ENCODE results near the gene SLC4A2.

SLC4A2 gene

GRCh38 chr7:151122276-151122675 is 62.9 kb downstream of the SLC4A2 start:
- Histone ChIP-seq H3K27ac (ENCODE audit: low read depth, low read length) (no peak overlapping the region), H3K36me3 (ENCODE audit: control insufficient read depth in 1 of 2, insufficient read depth in 2 of 2, low read length in 2 of 2) (peaks cover 13 to 64% of the 10 kb centered on the region in 2 donors), H3K27me3 (ENCODE audit: control insufficient read depth in 1 of 2, insufficient read depth in 2 of 2, low read length in 2 of 2) (no peaks in the 10 kb centered on the region), H3K9me3 (ENCODE audit: control insufficient read depth in 1 of 2, low read length in 2 of 2) (no peaks in the 10 kb centered on the region), H3K4me3 (ENCODE audit: low read depth in 1 of 2, low read length in 2 of 2) (no peak overlapping the region), H3K9ac (ENCODE audit: low read depth in 1 of 2, low read length in 2 of 2) (no peak overlapping the region), H3K4me1 (ENCODE audit: control insufficient read depth in 1 of 2, insufficient read depth in 2 of 2, low read length in 2 of 2) (peaks cover 6 to 14% of the 10 kb centered on the region in 2 donors)

DNA sequence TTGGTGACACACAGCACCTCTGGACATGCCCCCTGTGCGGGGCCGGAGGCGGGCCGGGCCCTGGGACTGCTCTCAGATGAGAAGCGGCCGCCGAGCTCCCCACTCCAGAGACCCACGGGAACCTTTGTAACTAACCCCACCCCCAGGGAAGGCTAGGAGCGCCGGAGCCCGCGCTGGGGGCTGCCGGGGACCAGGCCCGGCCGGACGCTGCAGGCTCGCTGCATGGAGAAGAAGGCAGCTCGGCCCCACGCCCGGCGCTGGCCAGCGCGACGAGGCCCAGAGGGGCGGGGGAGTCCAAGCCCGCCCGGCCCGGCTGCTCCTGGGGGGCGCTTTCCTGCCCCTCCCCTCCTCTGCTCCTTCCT is 63.4 kb downstream of the SLC4A2 start:
- Histone ChIP-seq H3K9ac (ENCODE audit: low read depth in 1 of 2, low read length in 2 of 2) (no peak overlapping the region), H3K9me3 (ENCODE audit: control insufficient read depth in 1 of 2, low read length in 2 of 2) (no peaks in the 10 kb centered on the region), H3K27ac (ENCODE audit: low read depth, low read length) (no peak overlapping the region), H3K4me1 (ENCODE audit: control insufficient read depth in 1 of 2, insufficient read depth in 2 of 2, low read length in 2 of 2) (peaks cover 6 to 14% of the 10 kb centered on the region in 2 donors), H3K4me3 (ENCODE audit: low read depth in 1 of 2, low read length in 2 of 2) (no peak overlapping the region), H3K36me3 (ENCODE audit: control insufficient read depth in 1 of 2, insufficient read depth in 2 of 2, low read length in 2 of 2) (peaks cover 11 to 63% of the 10 kb centered on the region in 2 donors), H3K27me3 (ENCODE audit: control insufficient read depth in 1 of 2, insufficient read depth in 2 of 2, low read length in 2 of 2) (no peaks in the 10 kb centered on the region)

DNA sequence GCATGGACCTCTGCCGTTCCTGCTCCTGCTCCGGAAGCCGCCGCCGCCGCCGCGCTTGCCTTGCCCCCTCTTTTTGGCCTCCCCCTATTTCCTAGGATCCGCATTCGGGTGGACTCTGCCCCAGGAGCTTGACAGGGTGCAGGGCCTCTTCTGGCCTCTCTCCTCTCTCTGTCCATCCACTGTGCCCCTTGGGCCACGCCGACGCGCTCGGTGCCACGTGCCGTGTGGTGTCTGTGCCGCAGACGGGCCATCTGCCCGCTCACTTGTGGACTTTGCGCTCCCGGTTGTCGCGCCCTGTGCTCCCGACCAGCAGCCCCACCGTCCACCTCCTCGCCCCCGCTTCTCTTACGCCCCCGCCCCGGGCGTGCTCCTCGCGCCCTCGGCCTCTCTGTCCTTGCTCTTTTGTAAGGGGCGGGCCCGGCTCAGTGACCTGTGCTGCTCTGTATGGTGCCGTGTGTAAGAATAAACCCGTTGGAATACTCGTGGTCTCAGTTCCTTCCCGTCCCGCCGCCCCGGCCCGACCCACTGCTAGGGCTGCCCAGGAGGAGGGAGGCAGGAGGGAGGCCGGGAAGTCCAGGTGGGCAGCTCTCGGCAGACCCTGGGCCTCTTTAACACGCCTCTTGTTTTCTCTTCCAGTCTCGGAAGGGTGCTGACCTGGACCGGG is 63.9 kb downstream of the SLC4A2 start:
- no peaks in the 10 kb centered on the region for H3K27me3 ChIP-seq (ENCODE audit: control insufficient read depth in 1 of 2, insufficient read depth in 2 of 2, low read length in 2 of 2)
- peaks cover 6 to 63% of the 10 kb centered on the region in 2 donors for H3K36me3 ChIP-seq (ENCODE audit: control insufficient read depth in 1 of 2, insufficient read depth in 2 of 2, low read length in 2 of 2)
- no peaks in the 10 kb centered on the region for H3K9me3 ChIP-seq (ENCODE audit: control insufficient read depth in 1 of 2, low read length in 2 of 2)
- no peak overlapping the region for H3K4me3 ChIP-seq (ENCODE audit: low read depth in 1 of 2, low read length in 2 of 2)
- H3K27ac ChIP-seq (ENCODE audit: low read depth, low read length), result no peak overlapping the region
- H3K4me1 ChIP-seq (ENCODE audit: control insufficient read depth in 1 of 2, insufficient read depth in 2 of 2, low read length in 2 of 2), result peaks cover 6 to 14% of the 10 kb centered on the region in 2 donors
- H3K9ac ChIP-seq (ENCODE audit: low read depth in 1 of 2, low read length in 2 of 2), result no peak overlapping the region

DNA sequence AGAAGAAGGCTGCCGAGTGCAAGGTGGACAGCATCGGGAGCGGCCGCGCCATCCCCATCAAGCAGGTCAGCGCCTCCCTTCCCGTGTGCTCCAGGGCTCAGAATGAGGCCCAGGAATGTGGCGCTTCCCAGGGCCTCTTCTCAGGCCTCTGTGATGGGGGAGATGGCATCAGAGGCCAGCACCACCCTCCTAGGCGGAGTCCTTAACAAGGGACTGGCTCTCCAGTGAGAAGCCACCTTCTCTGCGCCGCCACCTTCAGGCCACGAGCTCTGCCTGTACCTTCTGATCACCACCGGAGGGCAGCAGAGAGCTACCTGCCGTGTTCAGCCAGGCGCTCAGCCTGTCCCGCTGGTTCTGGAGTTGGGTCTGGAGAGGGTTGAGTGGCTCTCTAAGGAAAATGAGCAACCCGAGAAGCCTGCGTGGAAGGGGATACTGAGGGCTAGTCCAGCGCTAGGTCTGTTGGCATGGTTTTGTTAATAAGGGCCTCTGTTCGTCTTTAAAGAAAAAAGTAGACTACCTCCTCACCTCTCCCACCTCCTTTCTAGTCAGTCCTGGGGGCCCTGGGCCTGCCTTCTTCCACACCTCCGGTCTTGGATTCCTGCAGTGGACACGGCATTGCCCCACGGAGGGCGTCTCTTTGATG is 64.6 kb downstream of the SLC4A2 start:
- H3K27ac ChIP-seq (ENCODE audit: low read depth, low read length), result no peak overlapping the region
- no peaks in the 10 kb centered on the region for H3K9me3 ChIP-seq (ENCODE audit: control insufficient read depth in 1 of 2, low read length in 2 of 2)
- peaks cover 6 to 14% of the 10 kb centered on the region in 2 donors for H3K4me1 ChIP-seq (ENCODE audit: control insufficient read depth in 1 of 2, insufficient read depth in 2 of 2, low read length in 2 of 2)
- H3K9ac ChIP-seq (ENCODE audit: low read depth in 1 of 2, low read length in 2 of 2), result no peak overlapping the region
- no peak overlapping the region for H3K4me3 ChIP-seq (ENCODE audit: low read depth in 1 of 2, low read length in 2 of 2)
- H3K36me3 ChIP-seq (ENCODE audit: control insufficient read depth in 1 of 2, insufficient read depth in 2 of 2, low read length in 2 of 2), result peaks cover 11 to 62% of the 10 kb centered on the region in 2 donors
- no peaks in the 10 kb centered on the region for H3K27me3 ChIP-seq (ENCODE audit: control insufficient read depth in 1 of 2, insufficient read depth in 2 of 2, low read length in 2 of 2)

DNA sequence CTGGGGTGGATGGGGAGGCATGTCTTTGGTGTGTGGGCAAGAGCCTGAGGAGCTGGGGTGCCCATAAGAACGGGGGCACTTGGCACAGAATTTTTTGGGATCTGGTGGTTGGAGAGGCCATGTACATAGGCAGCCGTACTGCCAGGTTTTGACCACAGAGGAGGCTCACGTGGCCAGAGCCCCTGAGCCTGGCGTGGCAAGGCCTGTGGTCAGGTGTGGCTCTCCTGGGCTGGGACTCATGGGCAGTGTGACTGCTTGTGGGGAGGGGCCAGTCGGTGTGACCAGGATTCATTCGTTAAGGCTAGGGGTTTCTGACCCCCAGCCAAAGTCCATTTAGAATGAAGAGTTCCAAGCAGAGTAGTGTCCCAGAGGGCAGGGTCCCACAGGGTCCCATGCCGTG is 65.1 kb downstream of the SLC4A2 start:
- Histone ChIP-seq H3K27ac (ENCODE audit: low read depth, low read length) (no peak overlapping the region), H3K9ac (ENCODE audit: low read depth in 1 of 2, low read length in 2 of 2) (no peak overlapping the region), H3K4me3 (ENCODE audit: low read depth in 1 of 2, low read length in 2 of 2) (no peak overlapping the region), H3K27me3 (ENCODE audit: control insufficient read depth in 1 of 2, insufficient read depth in 2 of 2, low read length in 2 of 2) (no peaks in the 10 kb centered on the region), H3K36me3 (ENCODE audit: control insufficient read depth in 1 of 2, insufficient read depth in 2 of 2, low read length in 2 of 2) (peaks cover 12 to 57% of the 10 kb centered on the region in 2 donors), H3K4me1 (ENCODE audit: control insufficient read depth in 1 of 2, insufficient read depth in 2 of 2, low read length in 2 of 2) (peaks cover 6 to 14% of the 10 kb centered on the region in 2 donors), H3K9me3 (ENCODE audit: control insufficient read depth in 1 of 2, low read length in 2 of 2) (no peaks in the 10 kb centered on the region)

GRCh38 chr7:151124899-151125399 is 65.6 kb downstream of the SLC4A2 start:
- Histone ChIP-seq H3K36me3 (ENCODE audit: control insufficient read depth in 1 of 2, insufficient read depth in 2 of 2, low read length in 2 of 2) (peaks cover 11 to 56% of the 10 kb centered on the region in 2 donors), H3K9ac (ENCODE audit: low read depth in 1 of 2, low read length in 2 of 2) (no peak overlapping the region), H3K4me1 (ENCODE audit: control insufficient read depth in 1 of 2, insufficient read depth in 2 of 2, low read length in 2 of 2) (peaks cover 6 to 14% of the 10 kb centered on the region in 2 donors), H3K27ac (ENCODE audit: low read depth, low read length) (no peak overlapping the region), H3K9me3 (ENCODE audit: control insufficient read depth in 1 of 2, low read length in 2 of 2) (no peaks in the 10 kb centered on the region), H3K4me3 (ENCODE audit: low read depth in 1 of 2, low read length in 2 of 2) (peak overlapping the region in 1 of 2 donors; percentile 58), H3K27me3 (ENCODE audit: control insufficient read depth in 1 of 2, insufficient read depth in 2 of 2, low read length in 2 of 2) (no peaks in the 10 kb centered on the region)

- peaks cover 6 to 56% of the 10 kb centered on the region in 2 donors for H3K36me3 ChIP-seq (ENCODE audit: control insufficient read depth in 1 of 2, insufficient read depth in 2 of 2, low read length in 2 of 2)
- H3K27ac ChIP-seq (ENCODE audit: low read depth, low read length), result no peak overlapping the region
- H3K27me3 ChIP-seq (ENCODE audit: control insufficient read depth in 1 of 2, insufficient read depth in 2 of 2, low read length in 2 of 2), result no peaks in the 10 kb centered on the region
- peaks cover 6 to 14% of the 10 kb centered on the region in 2 donors for H3K4me1 ChIP-seq (ENCODE audit: control insufficient read depth in 1 of 2, insufficient read depth in 2 of 2, low read length in 2 of 2)
- peak overlapping the region in 1 of 2 donors; percentile 17 for H3K9ac ChIP-seq (ENCODE audit: low read depth in 1 of 2, low read length in 2 of 2)
- no peaks in the 10 kb centered on the region for H3K9me3 ChIP-seq (ENCODE audit: control insufficient read depth in 1 of 2, low read length in 2 of 2)
- peak overlapping the region; percentile 58 to 59 for H3K4me3 ChIP-seq (ENCODE audit: low read depth in 1 of 2, low read length in 2 of 2)
Measured at GRCh38 chr7:151125470-151125845, 66.1 kb downstream of the SLC4A2 start.

- Histone ChIP-seq H3K36me3 (ENCODE audit: control insufficient read depth in 1 of 2, insufficient read depth in 2 of 2, low read length in 2 of 2) (peaks cover 6 to 56% of the 10 kb centered on the region in 2 donors), H3K27ac (ENCODE audit: low read depth, low read length) (no peak overlapping the region), H3K4me1 (ENCODE audit: control insufficient read depth in 1 of 2, insufficient read depth in 2 of 2, low read length in 2 of 2) (peaks cover 6 to 14% of the 10 kb centered on the region in 2 donors), H3K9me3 (ENCODE audit: control insufficient read depth in 1 of 2, low read length in 2 of 2) (no peaks in the 10 kb centered on the region), H3K27me3 (ENCODE audit: control insufficient read depth in 1 of 2, insufficient read depth in 2 of 2, low read length in 2 of 2) (no peaks in the 10 kb centered on the region), H3K9ac (ENCODE audit: low read depth in 1 of 2, low read length in 2 of 2) (peak overlapping the region in 1 of 2 donors; percentile 17), H3K4me3 (ENCODE audit: low read depth in 1 of 2, low read length in 2 of 2) (peak overlapping the region; percentile 58 to 59)
Measured at GRCh38 chr7:151125846-151126481, 66.6 kb downstream of the SLC4A2 start.

Measured in duodenal mucosa (tissue), 2 donors.